HEK293 (cell line): ENCODE measurements around the gene GTF3C5.
"Not testable (repeated sequence)": the region's sequence is repeated elsewhere in the genome, so short reads cannot be mapped to it uniquely, and the experiment has no call there.

Experiments
- CTCF ChIA-PET: fragments of 350-600 bp; formaldehyde crosslinking; extraction: SDS; loops from one replicate; lab custom pipeline; 2021; ENCODE audit warnings: antibody characterized with exemption; lab: Yijun Ruan, JAX
- POLR2A ChIA-PET: fragments of 300-600 bp; formaldehyde crosslinking; extraction: SDS; loops from one replicate; lab custom pipeline; 2020; ENCODE audit warnings: antibody characterized with exemption, inconsistent platforms; lab: Yijun Ruan, JAX
- H3K27ac ChIP-seq: fragments of 200-500 bp; sonication (Bioruptor generic); 2 replicates; pipeline ENCODE4 v1.5.1; 2014; ENCODE audit warnings: low read depth, low read length, control low read depth, inconsistent platforms; ENCODE audit errors: extremely low read depth
- H3K36me3 ChIP-seq, 2 experiments: fragments of 200-500 bp in 1 of 2; sonication (Bioruptor generic) in 1 of 2; 1 replicate in 1 of 2; 2 replicates in 1 of 2; pipeline ENCODE4 v1.5.1; 2014 to 2017; ENCODE audit warnings: inconsistent platforms in 2 of 2, low read length in 2 of 2; ENCODE audit not compliant: control insufficient read depth in 2 of 2, insufficient read depth in 1 of 2
- H3K4me1 ChIP-seq: fragments of 200-500 bp; sonication (Bioruptor generic); 2 replicates; pipeline ENCODE4 v1.5.1; 2014; ENCODE audit warnings: mild to moderate bottlenecking, low read length, inconsistent platforms; ENCODE audit not compliant: control insufficient read depth, insufficient read depth
- H3K4me3 ChIP-seq: 2 replicates; pipeline ENCODE4 v1.5.1; 2011; ENCODE audit warnings: low read depth, mild to moderate bottlenecking, control low read depth, low read length, moderate library complexity
- H3K9me3 ChIP-seq: fragments of 200-500 bp; sonication (Bioruptor generic); 2 replicates; pipeline ENCODE4 v1.5.1; 2014; ENCODE audit warnings: low read depth, low read length, inconsistent platforms; ENCODE audit not compliant: control insufficient read depth, insufficient read depth
- HIC1 ChIP-seq: fragments of 450-650 bp; formaldehyde crosslinking; IDR thresholded peaks from 2 replicates; pipeline ENCODE4 v1.5.1; 2016; ENCODE audit warnings: missing biosample characterization, missing genetic modification characterization
- IKZF3 ChIP-seq: fragments of 450-650 bp; IDR thresholded peaks from 2 replicates; pipeline ENCODE4 v1.5.0; 2018; ENCODE audit warnings: missing biosample characterization, mild to moderate bottlenecking, missing genetic modification characterization, moderate library complexity
- KLF10 ChIP-seq: fragments of 450-650 bp; IDR thresholded peaks from 2 replicates; pipeline ENCODE4 v1.5.1; 2018; ENCODE audit warnings: missing biosample characterization, mild to moderate bottlenecking, missing genetic modification characterization
- KLF7 ChIP-seq: fragments of 450-650 bp; formaldehyde crosslinking; IDR thresholded peaks from 2 replicates; pipeline ENCODE4 v1.5.1; 2016; ENCODE audit warnings: missing biosample characterization, missing genetic modification characterization, borderline replicate concordance
- REST ChIP-seq: fragments of 450-650 bp; formaldehyde crosslinking; IDR thresholded peaks from 2 replicates; pipeline ENCODE4 v1.5.1; 2016; ENCODE audit warnings: missing biosample characterization, missing genetic modification characterization
- SCRT2 ChIP-seq: fragments of 450-650 bp; formaldehyde crosslinking; IDR thresholded peaks from 2 replicates; pipeline ENCODE4 v1.5.1; 2016; ENCODE audit warnings: missing biosample characterization, missing genetic modification characterization
- YY1 ChIP-seq: fragments of 450-650 bp; formaldehyde crosslinking; IDR thresholded peaks from 2 replicates; pipeline ENCODE4 v1.5.1; 2018; ENCODE audit warnings: missing biosample characterization, missing genetic modification characterization
- ZBTB1 ChIP-seq: fragments of 450-650 bp; formaldehyde crosslinking; IDR thresholded peaks from 2 replicates; pipeline ENCODE4 v1.5.1; 2016; ENCODE audit warnings: missing biosample characterization, missing genetic modification characterization
- ZBTB8A ChIP-seq: fragments of 450-650 bp; formaldehyde crosslinking; IDR thresholded peaks from 2 replicates; pipeline ENCODE4 v1.5.1; 2016; ENCODE audit warnings: missing biosample characterization, missing genetic modification characterization
- ZNF140 ChIP-seq: fragments of 450-650 bp; formaldehyde crosslinking; IDR thresholded peaks from 2 replicates; pipeline ENCODE4 v1.5.1; 2016; ENCODE audit warnings: missing biosample characterization, missing genetic modification characterization
- ZNF26 ChIP-seq: fragments of 450-650 bp; formaldehyde crosslinking; IDR thresholded peaks from 2 replicates; pipeline ENCODE4 v1.5.1; 2016; ENCODE audit warnings: missing biosample characterization, missing genetic modification characterization
- ZNF324 ChIP-seq: fragments of 450-650 bp; formaldehyde crosslinking; IDR thresholded peaks from 2 replicates; pipeline ENCODE4 v1.5.1; 2016; ENCODE audit warnings: missing biosample characterization, missing genetic modification characterization
- ZNF404 ChIP-seq: fragments of 450-650 bp; formaldehyde crosslinking; IDR thresholded peaks from 2 replicates; pipeline ENCODE4 v1.5.1; 2017; ENCODE audit warnings: missing biosample characterization, missing genetic modification characterization
- ZNF416 ChIP-seq: fragments of 450-650 bp; formaldehyde crosslinking; IDR thresholded peaks from 2 replicates; pipeline ENCODE4 v1.5.1; 2016; ENCODE audit warnings: missing biosample characterization, missing genetic modification characterization
- ZNF473 ChIP-seq: fragments of 450-650 bp; formaldehyde crosslinking; IDR thresholded peaks from 2 replicates; pipeline ENCODE4 v1.5.1; 2017; ENCODE audit warnings: missing biosample characterization, missing genetic modification characterization
- ZNF48 ChIP-seq: fragments of 450-650 bp; formaldehyde crosslinking; IDR thresholded peaks from 2 replicates; pipeline ENCODE4 v1.5.1; 2016; ENCODE audit warnings: missing biosample characterization, missing genetic modification characterization
- ZNF521 ChIP-seq: fragments of 450-650 bp; formaldehyde crosslinking; IDR thresholded peaks from 2 replicates; pipeline ENCODE4 v1.5.1; 2017; ENCODE audit warnings: missing biosample characterization, mild to moderate bottlenecking, missing genetic modification characterization
- ZNF555 ChIP-seq: fragments of 450-650 bp; formaldehyde crosslinking; conservative IDR thresholded peaks from 2 replicates; pipeline ENCODE4 v1.5.1; 2017; ENCODE audit warnings: missing biosample characterization, mild to moderate bottlenecking, missing genetic modification characterization, inconsistent platforms
- ZNF600 ChIP-seq: fragments of 450-650 bp; formaldehyde crosslinking; IDR thresholded peaks from 2 replicates; pipeline ENCODE4 v1.5.1; 2016; ENCODE audit warnings: missing biosample characterization, missing genetic modification characterization
- ZNF701 ChIP-seq: fragments of 450-650 bp; formaldehyde crosslinking; IDR thresholded peaks from 2 replicates; pipeline ENCODE4 v1.5.1; 2016; ENCODE audit warnings: missing biosample characterization, missing genetic modification characterization
- ZSCAN18 ChIP-seq: fragments of 450-650 bp; formaldehyde crosslinking; IDR thresholded peaks from 2 replicates; pipeline ENCODE4 v1.5.1; 2016; ENCODE audit warnings: missing biosample characterization, missing genetic modification characterization
- ZSCAN23 ChIP-seq: fragments of 450-650 bp; formaldehyde crosslinking; IDR thresholded peaks from 2 replicates; pipeline ENCODE4 v1.5.1; 2016; ENCODE audit warnings: missing biosample characterization, missing genetic modification characterization
- ZXDB ChIP-seq: fragments of 450-650 bp; formaldehyde crosslinking; IDR thresholded peaks from 2 replicates; pipeline ENCODE4 v1.5.1; 2016; ENCODE audit warnings: missing biosample characterization, missing genetic modification characterization

The GTF3C5 gene

GRCh38 chr9:133090752-133091385 lies 60.1 kb downstream of the GTF3C5 start:
- H3K36me3 ChIP-seq: no peaks in the 10 kb centered on the region
- no peak overlapping the region for H3K4me3 ChIP-seq
- H3K4me1 ChIP-seq: no peaks in the 10 kb centered on the region
- no peak overlapping the region for H3K27ac ChIP-seq
- ChIA-PET CTCF (interaction anchor here (0.6 to 2.1 kb wide), 7 partner anchors 48 to 69 kb away, joined by 3 to 12 read pairs (median 3); no protein-coding TSS in a partner anchor), POLR2A (interaction anchor here (1.0 kb wide), 1 partner anchor 60 kb away, joined by 3 read pairs; the partner anchor contains the start of gene GTF3C5)
- H3K9me3 ChIP-seq: no peaks in the 10 kb centered on the region
- TF ChIP-seq ZNF473: no peak
- TF ChIP-seq ZNF48 (tag by site-specific recombination): no peak
- TF ChIP-seq ZNF555 (tag by site-specific recombination): no peak
- no peak for TF ChIP-seq ZNF140
- TF ChIP-seq ZNF404 (tag by site-specific recombination): no peak
- no peak for TF ChIP-seq ZSCAN23 (tag by site-specific recombination)
- TF ChIP-seq ZBTB1 (tag by site-specific recombination): no peak
- no peak for TF ChIP-seq ZXDB
- TF ChIP-seq ZNF416 (tag by site-specific recombination): no peak
- TF ChIP-seq YY1 (tag by site-specific recombination): no peak
- no peak for TF ChIP-seq KLF7 (tag by site-specific recombination)
- TF ChIP-seq IKZF3 (tag by site-specific recombination): no peak
- TF ChIP-seq ZBTB8A: no peak

- not testable (repeated sequence) for H3K9me3 ChIP-seq, H3K4me3 ChIP-seq, H3K27ac ChIP-seq, H3K4me1 ChIP-seq
- CTCF ChIA-PET: interaction anchor here (0.6 to 3.9 kb wide), 5 partner anchors 9 to 53 kb away, joined by 3 to 21 read pairs (median 8); no protein-coding TSS in a partner anchor
- POLR2A ChIA-PET: interaction anchor here (0.7 kb wide), 2 partner anchors 9 to 250 kb away, joined by 3 to 4 read pairs; no protein-coding TSS in a partner anchor
- H3K36me3 ChIP-seq: peaks cover 0 to 23% of the 10 kb centered on the region in 2 experiments; a peak in 1 of 3 replicates
These were observed 63.6 kb downstream of the GTF3C5 start for GRCh38 chr9:133094351-133094750.

GRCh38 chr9:133094842-133095393 lies 64.1 kb downstream of the GTF3C5 start:
- Histone ChIP-seq H3K36me3 (peaks cover 0 to 29% of the 10 kb centered on the region in 2 experiments; a peak in 1 of 3 replicates), H3K4me3 (no peak overlapping the region), H3K27ac (no peak overlapping the region), H3K9me3 (no peaks in the 10 kb centered on the region), H3K4me1 (no peaks in the 10 kb centered on the region)
- ChIA-PET POLR2A (interaction anchor here (0.7 kb wide), 2 partner anchors 8 to 249 kb away, joined by 3 to 4 read pairs; no protein-coding TSS in a partner anchor), CTCF (interaction anchor here (0.6 to 3.9 kb wide), 5 partner anchors 8 to 53 kb away, joined by 3 to 21 read pairs (median 8); no protein-coding TSS in a partner anchor)
- TF ChIP-seq SCRT2 (tag by site-specific recombination) (no peak), ZXDB (no peak), ZSCAN18 (no peak), ZNF521 (tag by site-specific recombination) (no peak), ZNF26 (no peak), REST (no peak), KLF10 (tag by site-specific recombination) (no peak), ZNF324 (no peak), ZNF701 (tag by site-specific recombination) (no peak), HIC1 (no peak), ZNF600 (tag by site-specific recombination) (no peak)
